HG03457 (cell line): ENCODE results near the gene ERGIC1.

Source experiments
- ATAC-seq: cut with Tn5 transposase; IDR thresholded peaks from one replicate; pipeline ENCODE4 v1.9.1; 2021; ENCODE audit warnings: moderate number of reproducible peaks; ENCODE audit not compliant: unreplicated experiment

ERGIC1 gene

GRCh38 chr5:172941067-172941516 is 107.0 kb downstream of the ERGIC1 start:
- ATAC-seq, result no peak

GRCh38 chr5:172942556-172942955 is 108.5 kb downstream of the ERGIC1 start:
- no peak for ATAC-seq

- ATAC-seq, result no peak
Measured at GRCh38 chr5:172943283-172943841, 109.3 kb downstream of the ERGIC1 start.

- ATAC-seq, result no peak
Measured at GRCh38 chr5:172943906-172944305, 109.9 kb downstream of the ERGIC1 start.

- no peak for ATAC-seq
Measured at GRCh38 chr5:172944741-172945140, 110.7 kb downstream of the ERGIC1 start.

GRCh38 chr5:172945151-172945550 is 111.1 kb downstream of the ERGIC1 start:
- ATAC-seq, result no peak

GRCh38 chr5:172946146-172946545 is 112.1 kb downstream of the ERGIC1 start:
- ATAC-seq, result no peak

- no peak for ATAC-seq
Measured at GRCh38 chr5:172949426-172949825, 115.4 kb downstream of the ERGIC1 start.

GRCh38 chr5:172950176-172950965 is 116.3 kb downstream of the ERGIC1 start:
- ATAC-seq, result no peak

GRCh38 chr5:172951371-172952033 is 117.5 kb downstream of the ERGIC1 start:
- ATAC-seq, result no peak

GRCh38 chr5:172952034-172952511 is 118.0 kb downstream of the ERGIC1 start:
- no peak for ATAC-seq

- ATAC-seq, result no peak
Measured at GRCh38 chr5:172953776-172954675, 120.0 kb downstream of the ERGIC1 start.

GRCh38 chr5:172954751-172955159 is 120.7 kb downstream of the ERGIC1 start:
- ATAC-seq, result no peak

GRCh38 chr5:172956228-172956627 is 122.2 kb downstream of the ERGIC1 start:
- ATAC-seq, result no peak

GRCh38 chr5:172956936-172957335 is 122.9 kb downstream of the ERGIC1 start:
- ATAC-seq, result no peak

GRCh38 chr5:172957458-172957857 is 123.4 kb downstream of the ERGIC1 start:
- no peak for ATAC-seq

GRCh38 chr5:172958331-172959046 is 124.4 kb downstream of the ERGIC1 start:
- ATAC-seq, result peak; percentile 42

GRCh38 chr5:172959824-172960799 is 126.1 kb downstream of the ERGIC1 start:
- no peak for ATAC-seq

GRCh38 chr5:172969921-172970320 is 135.9 kb downstream of the ERGIC1 start:
- no peak for ATAC-seq
